GM19372 (cell line): ENCODE results near the gene GATAD1.
A peak's percentile ranks its signal among the peaks of the same experiment; 100 is the strongest.
"Not testable (repeated sequence)": the region's sequence is repeated elsewhere in the genome, so short reads cannot be mapped to it uniquely, and the experiment has no call there.

Experiments
- ATAC-seq: cut with Tn5 transposase; IDR thresholded peaks from one replicate; pipeline ENCODE4 v1.9.1; 2021; ENCODE audit warnings: mild to moderate bottlenecking, low read depth, moderate library complexity; ENCODE audit not compliant: unreplicated experiment

The GATAD1 gene

DNA sequence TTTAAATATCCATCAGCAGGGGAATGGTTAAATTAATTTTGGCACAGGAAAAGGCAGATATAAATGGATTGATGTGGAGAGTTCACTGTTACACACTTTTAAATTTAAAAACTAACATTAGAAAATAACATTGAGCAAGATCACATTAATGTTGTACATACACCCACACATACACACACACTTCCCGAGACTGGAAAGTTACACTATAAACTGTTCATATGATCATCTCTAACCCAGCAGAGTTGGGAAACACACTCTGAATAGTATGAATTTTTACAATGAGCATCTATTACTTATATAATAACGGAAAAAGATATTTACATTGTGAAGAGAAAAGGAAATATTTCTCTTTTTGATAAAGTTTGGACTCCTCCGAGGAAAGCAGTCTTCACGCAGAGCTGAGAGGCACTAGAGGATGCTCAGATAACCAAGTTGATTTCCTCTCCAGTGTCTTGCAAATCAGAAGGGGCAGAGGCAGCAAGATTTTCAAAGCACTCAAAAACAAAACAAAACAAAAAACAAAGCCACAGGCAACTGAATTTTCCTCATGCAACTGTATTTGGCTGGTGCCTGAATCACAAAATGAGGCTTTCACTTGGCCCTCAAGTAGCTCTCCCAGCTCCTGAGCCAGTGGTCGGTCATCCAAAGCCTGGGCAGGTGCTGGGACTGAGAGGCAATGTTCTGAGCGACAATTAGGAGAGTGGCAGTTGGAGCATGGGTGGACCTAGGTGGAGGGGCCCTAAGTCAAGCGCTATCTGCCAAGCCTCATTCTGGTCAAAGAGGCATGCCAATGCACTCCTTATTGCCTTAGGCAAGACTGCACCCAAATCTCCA lies 10.5 kb upstream of the GATAD1 start:
- no peak for ATAC-seq

DNA sequence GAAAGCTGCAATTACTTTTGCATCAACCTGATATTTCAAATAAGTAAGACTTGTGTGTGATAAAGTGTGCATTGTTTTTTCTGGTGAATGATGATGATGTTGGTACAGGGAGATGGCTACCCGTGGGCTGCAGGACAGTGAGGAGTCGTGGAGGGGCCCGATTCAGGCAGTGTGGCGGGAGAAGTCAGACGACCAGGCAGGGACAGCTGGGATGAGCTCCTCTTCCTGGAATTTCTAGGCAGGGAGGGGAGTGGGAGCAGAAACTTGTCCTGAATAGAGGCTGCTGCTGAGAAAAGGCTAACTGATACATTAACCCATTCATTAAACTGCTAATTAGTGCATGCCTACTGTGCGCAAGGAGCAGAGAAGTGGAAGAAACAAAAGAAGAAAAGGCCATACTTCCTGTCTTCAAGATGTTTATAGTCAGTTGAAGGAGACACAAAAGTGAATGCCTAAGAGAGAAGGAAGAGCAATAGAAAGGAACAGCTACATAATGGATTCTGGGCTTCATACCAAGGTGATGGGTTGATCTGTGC lies 9.3 kb upstream of the GATAD1 start:
- ATAC-seq: no peak

DNA sequence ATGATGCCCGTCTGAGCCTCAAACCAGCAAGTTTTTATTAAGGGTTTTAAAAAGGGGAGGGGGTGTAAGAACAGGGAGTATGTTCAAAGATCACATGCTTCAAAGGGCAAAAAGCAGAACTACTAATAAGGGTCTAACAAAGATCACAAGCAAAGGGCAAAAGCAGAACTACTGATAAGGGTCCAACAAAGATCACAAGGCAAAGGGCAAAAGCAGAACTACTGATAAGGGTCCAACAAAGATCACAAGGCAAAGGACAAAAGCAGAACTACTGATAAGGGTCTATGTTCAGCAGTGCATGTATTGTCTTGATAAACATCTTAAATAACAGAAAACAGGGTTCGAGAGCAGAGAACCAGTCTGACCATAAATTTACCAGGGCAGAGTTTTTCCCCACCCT lies 4.6 kb upstream of the GATAD1 start:
- ATAC-seq: not testable (repeated sequence)

DNA sequence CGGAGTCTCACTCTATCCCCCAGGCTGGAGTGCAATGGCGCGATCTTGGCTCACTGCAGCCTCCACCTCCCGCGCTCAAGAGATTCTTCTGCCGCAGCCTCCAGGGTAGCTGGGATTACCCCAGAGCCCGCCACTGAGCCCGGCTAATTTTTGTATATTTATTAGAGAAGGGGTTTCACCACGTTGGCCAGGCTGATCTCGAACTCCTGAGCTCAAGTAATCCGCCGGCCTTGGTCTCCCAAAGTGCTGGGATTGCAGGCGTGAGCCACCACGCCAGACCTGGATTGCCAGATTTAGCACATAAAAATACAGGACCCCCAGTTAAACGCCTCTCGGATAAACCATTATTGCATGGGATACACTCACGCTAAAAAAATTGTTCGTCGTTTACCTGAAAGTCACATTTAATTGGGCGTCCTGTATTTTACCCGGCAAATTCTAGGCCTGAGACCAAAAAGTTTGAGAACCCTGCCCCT lies 375 bp upstream of the GATAD1 start:
- ATAC-seq: no peak

DNA sequence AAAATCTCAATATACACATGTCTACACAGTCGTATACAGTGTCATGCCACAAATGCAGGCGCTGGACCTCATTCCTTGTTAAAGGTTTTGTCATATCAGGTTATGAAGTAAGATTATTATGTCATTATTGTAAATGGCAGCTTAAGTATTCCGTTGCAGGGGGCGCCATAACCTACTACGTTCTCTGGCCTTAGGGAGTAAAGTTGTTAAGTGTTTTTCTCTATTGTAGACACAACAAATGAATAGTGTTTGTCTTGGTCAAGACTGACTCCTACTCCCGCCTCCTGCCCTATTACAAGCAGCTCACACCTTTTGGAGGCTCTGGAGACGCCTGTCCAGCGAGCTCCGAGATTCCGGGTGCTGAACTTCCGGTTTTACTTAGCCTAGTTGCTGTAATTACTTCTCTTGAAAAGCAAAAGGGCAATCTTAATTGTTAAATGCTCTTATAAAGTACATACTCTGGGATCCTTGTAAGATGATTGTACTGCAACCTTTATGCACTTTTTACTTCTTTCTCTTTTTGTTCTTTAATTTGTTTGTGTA lies 994 bp downstream of the GATAD1 start:
- ATAC-seq: peak; percentile 44

DNA sequence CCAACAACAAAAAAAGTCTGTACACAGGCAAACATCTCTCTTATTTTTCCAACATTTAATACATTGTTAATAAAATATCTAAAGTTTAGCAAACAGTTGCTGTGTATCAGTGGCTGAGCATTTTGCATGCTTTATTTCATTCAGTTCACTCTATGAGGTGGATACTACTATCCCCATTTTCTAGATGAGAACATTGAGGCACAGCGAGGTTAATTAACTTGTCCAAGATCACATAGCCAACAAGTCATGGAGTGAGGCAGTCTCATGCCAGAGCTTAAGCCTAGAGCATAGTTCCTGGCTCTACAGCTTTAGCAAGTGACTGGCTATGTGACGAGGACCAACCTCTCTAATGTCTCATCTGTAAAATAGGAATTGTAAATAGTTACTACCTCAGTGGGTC lies 4.4 kb downstream of the GATAD1 start:
- ATAC-seq: no peak

DNA sequence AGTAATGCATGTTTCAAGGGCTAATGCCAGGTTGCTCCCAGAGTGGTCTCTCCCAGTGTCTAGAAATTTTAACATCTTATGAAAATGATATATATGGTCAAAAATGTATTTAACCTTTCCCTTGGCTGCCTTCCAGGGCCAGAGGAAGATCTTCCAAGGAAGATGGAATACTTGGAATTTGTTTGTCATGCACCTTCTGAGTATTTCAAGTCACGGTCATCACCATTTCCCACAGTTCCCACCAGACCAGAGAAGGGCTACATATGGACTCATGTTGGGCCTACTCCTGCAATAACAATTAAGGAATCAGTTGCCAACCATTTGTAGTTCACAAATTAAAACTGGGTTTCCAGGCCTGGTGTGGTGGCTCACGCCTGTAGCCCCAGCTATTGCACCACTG lies 9.0 kb downstream of the GATAD1 start:
- no peak for ATAC-seq

DNA sequence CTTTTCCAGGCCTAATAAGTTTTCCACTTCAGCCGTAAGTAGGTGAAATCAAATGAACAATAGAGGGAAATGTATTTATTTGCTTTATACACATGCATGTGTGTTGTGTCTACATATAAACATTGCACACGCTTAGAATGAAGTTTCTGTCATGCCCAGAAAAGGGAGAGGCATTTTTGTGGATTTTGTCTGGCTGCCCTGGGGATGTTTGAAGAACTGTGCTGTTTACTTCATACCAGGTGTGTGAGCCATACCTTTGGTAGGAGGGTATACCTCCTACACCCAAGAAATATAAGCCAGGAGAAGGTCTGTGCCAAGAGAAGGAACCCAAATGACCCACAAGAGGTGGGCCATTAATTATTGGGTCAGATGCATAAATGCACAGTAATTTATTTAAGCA lies 12.8 kb downstream of the GATAD1 start:
- ATAC-seq: no peak

DNA sequence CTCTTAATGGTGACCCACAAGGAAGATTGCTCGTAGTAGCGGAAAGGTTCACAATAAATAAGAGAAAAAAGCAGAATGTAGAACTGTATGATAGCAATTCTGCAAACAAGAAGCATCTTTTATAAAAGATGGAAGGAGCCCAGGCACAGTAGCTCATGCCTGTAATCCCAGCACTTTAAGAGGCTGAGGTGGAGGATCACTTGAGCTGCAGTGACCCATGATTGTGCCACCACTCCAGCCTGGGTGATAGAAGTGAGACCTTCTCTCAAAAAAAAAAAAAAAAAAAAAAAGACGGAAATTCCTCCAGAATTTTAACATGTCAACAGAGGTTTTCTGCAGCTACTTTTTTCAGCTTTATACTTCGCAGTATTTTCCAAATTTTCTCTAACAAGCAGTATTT lies 13.2 kb downstream of the GATAD1 start:
- no peak for ATAC-seq

DNA sequence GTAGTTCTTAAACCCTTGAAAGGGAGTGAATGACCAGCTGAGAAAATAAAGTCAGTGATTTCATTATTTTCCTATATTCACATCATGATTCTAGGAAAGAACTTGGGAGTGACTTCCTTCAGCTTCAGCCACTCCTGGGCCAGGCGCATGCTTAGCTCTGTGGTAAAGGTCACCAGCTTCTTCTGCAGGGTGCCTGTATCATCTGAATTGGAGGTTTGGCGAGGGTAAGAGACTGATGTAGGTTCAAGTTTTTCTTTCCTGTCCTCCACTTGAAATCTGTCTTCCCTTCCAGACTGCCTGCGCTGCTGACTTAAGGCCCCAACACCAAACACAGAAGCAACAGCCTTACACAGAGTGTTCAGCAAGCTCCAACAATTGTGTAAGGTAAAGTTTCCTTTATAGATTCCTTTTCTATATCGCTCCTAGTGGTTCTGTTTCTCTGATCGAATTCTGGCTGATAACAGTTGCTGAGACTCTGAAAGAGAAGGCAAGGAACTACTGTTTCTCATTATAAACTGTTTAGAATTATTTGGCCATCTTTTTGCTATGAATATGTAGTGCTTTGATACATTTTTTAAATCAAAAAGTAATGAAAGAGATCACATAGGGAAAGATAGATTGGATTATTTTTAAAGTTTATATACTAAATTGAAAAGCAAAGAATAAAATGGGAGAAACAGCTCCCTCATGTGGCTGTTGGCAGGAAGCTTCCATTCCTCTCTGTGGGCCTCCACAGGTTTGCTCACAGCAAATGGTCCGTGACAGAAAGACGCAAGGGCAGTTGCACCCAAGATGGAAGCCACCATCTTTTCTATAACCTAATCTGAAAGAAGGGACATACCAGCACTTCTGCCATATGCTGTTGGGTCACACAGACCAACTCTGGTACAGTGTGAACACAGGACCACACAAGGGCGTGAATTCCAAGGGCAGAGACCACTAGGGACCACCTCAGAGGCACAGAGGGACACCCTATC lies 14.0 kb downstream of the GATAD1 start:
- peak; percentile 64 for ATAC-seq

DNA sequence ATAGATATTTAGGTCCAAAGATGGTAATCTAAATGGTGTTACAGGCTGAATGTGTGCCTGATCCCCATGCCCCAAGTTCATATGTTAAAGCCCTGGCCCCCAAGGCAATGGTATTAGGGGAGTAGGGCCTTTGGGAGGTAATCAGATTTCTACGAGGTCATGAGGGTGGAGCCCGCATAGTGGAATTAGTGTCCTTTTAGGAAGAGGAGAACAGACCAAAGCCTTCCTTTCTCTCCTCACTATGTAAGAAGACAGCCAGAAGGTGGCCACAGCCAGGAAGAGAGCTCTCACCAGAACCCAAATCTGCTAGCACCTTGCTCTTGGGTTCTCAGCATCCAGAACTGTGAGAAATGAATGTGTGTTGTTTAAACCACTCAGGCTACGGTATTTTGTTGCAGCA lies 15.3 kb downstream of the GATAD1 start:
- no peak for ATAC-seq

DNA sequence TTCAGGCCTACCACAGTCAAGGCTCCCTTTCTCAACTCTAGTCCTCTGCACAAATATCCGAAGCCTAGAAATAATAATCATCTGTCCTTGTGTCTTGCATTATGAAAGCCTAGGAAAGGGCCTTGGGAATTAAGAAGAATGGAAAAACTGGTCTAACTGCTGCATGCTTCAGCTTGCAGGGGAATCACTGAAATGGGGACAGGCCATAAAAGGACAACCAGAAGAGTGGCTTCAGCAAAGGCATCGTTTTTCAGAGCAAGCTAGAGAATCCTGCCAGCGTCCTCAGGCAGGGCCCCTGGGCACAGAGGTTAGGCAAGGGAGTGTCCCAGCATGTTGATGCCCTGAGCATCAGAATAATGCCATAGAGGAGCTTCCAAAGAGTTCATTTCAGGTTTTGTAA lies 17.2 kb downstream of the GATAD1 start:
- no peak for ATAC-seq

DNA sequence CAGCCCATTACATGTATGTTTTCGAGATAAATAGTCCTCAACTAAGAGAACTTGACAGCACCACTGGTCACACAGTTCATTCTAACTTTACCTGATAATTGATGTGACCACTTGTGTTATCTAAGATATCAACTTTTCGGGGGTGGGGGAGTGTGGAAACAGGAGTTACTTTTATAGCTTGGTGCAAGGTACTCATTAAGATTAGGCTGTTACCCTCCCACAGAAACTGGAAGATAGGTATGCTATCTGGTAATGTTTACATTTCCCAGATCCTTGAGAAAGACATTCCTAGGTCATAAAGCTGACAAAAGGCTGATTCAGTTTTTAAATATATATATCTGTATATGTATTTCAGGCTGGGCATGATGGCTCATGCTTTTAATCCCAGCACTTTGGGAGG lies 19.4 kb downstream of the GATAD1 start:
- ATAC-seq: no peak

DNA sequence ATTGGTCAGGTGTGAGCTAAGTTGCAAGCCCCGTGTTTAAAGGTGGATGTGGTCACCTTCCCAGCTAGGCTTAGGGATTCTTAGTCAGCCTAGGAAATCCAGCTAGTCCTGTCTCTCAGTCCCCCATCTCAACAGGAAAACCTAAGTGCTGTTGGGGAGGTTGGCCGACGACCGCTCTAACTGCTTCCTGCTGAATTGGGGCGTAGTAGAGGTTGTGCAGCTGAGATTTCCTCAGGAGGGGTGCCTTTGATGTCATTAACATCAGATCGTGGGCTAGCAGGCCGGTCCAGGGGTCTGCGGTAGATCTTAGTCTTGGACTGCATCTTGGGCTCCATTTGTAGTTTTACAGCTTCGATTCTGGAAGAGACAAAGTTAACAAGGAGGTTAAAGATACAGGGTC lies 21.3 kb downstream of the GATAD1 start:
- not testable (repeated sequence) for ATAC-seq

DNA sequence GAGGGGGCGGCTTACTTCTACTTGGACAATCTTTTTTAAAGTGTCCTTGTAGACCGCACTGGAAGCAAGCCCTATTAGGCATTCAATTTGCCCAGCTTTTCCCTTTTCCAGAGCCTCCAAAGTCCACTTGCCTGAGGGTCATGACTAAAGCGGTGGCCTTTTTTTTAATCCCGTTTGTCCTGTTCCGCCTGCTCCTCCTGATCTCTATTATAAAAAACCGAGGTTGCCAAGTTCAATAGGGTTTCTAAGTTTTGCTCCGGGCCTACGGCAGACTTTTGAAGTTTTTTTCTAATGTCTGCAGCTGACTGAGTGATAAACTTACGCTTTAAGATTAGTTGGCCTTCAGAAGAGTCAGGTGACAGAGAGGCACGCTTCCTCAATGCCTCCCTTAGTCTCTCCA lies 26.7 kb downstream of the GATAD1 start:
- ATAC-seq: not testable (repeated sequence)

DNA sequence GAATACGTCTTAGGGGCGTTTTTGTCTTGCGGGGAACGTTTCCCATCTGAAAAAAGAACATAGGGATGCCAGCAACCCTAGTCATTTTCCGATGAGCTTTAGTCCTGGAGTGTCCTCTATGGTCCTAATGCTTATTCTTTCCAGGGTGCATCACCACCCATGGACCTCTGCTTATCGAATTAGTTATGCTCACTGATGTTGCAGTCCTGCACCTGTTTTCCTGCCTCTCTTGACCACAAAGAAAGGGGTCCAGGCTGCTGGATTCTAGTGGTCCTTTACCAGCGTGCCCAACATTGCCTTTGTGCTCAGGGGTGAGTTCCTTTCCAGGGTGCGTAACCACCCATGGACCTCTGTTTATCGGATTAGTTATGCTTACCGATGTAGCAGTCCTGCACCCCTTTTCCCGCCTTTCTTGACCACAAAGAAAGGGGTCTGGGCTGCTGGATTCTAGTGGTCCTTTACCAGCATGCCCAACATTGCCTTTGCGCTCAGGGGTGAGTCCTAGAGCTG lies 28.0 kb downstream of the GATAD1 start:
- not testable (repeated sequence) for ATAC-seq

DNA sequence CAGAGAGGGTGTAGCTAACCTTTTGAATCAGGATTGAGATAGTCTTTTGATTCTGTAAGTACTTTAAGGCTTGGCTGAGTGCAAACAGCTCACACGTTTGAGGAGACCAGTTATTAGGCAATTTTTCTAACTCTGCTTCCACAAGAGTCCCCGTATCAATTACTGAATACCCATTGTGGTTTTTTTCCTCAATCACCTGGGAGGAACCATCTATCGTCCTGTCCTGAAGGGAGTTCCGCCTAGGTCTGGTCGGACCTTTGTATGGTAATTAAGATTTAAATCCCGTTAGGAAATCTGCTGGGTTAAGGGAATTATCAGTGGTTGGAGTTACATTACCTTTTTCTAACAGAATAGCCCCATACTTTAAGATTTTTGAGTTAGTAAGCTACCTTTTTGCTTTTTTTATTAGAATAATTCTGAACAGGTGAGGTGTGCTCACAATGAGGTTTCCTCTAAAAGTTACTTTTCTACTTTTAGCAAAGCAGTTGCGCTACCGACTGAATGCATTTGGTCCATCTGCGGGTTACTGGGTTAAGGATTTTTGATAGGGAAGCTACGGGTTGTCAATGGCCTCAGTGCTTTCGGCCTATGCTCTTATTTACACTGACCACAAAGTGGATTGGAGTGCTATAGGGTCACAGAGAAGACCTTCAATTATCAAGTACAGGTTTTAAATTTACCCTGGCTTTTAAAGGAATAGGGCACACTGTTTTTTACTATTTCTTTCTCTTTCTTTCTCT lies 28.7 kb downstream of the GATAD1 start:
- ATAC-seq: not testable (repeated sequence)

DNA sequence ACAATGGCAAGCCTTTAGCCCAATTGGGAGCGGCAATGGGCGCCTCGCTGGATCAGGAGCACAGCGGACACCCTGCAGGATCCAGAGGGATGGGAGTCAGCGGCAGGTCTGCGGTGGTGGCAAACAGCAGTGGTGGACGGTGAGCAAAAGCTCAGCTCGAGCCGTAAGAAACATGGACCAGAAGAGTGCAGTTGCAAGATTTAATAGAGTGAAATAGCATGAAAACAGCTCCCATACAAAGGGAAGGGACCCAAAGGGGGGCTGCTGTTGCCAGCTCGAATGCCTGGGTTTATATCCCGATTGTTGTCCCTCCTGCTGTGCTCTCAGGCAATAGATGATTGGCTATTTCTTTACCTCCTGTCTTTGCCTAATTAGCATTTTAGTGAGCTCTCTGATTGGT lies 30.4 kb downstream of the GATAD1 start, which contains the start of gene ERVW-1:
ERVW-1 (minus strand) TSS at position 266 of the 400 bp plus-strand sequence. CDS start 7,565 bp downstream, outside the sequence.
- not testable (repeated sequence) for ATAC-seq

DNA sequence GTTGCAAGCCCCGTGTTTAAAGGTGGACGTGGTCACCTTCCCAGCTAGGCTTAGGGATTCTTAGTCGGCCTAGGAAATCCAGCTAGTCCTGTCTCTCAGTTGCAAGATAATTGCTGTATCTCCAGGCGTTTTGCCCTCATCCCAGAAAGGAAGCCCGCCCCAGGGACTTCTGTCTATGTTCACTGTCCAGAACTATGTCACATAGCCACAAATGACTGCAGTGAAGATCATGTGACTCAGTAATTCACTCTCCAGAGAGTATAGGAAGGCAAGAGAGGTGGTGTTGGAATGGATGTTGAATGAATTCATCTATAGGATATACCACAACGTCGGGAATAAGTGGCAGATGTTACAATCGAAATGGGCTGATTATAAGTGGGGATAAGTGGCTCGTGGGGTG lies 30.8 kb downstream of the GATAD1 start:
- no peak for ATAC-seq

DNA sequence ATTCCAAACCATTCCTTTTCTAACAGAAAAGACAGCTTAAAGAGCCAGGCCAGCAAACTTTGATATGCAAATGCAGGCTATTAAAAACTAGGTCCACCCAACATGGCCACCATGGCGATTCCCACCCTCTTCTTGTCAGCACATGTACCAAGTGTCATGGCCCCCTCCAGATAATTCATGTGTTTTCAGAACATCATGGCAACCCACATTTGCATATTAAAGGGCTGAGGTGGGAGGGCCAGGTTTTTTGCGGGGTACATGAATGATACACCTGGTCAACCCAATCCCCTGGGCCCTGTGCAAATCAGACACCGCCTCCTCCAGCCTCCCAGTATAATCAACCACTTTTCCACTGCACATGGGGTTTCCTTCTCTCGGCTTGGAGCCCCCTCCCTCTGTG lies 31.4 kb downstream of the GATAD1 start:
- ATAC-seq: no peak
